WTC11 (cell line): ENCODE data around the gene MAP3K12. TPM values are rescaled to one million over a fixed set of nuclear protein-coding genes. Genes with fewer than 3 reads are reported as not detected.

Source experiments
- ATAC-seq: fragments of 200-7000 bp; cut with Tn5 transposase; 2 replicates; pipeline ENCODE4 v1.10.0; 2021; ENCODE audit warnings: mild to moderate bottlenecking, moderate library complexity
- CTCF ChIA-PET: fragments of 300-600 bp; sonication (Branson Sonifier 250); formaldehyde crosslinking; loops from one replicate; lab custom pipeline; 2021; ENCODE audit warnings: antibody characterized with exemption; lab: Charles Lee
- POLR2A ChIA-PET: fragments of 350-600 bp; sonication (Branson Sonifier 250); formaldehyde crosslinking; loops from one replicate; lab custom pipeline; 2021; ENCODE audit warnings: antibody characterized with exemption; lab: Charles Lee
- DNase-seq: peaks from one replicate; pipeline ENCODE4 v3.0.0; 2021; ENCODE audit warnings: low spot score
- H3K27ac Mint-ChIP-seq: 2 replicates; pipeline ENCODE4 v1.8.0; 2021; ENCODE audit warnings: mixed read lengths
- H3K27me3 Mint-ChIP-seq: 2 replicates; pipeline ENCODE4 v1.8.0; 2021; ENCODE audit warnings: low read depth, mild to moderate bottlenecking, moderate library complexity, mixed read lengths
- H3K36me3 Mint-ChIP-seq: 2 replicates; pipeline ENCODE4 v1.8.0; 2021; ENCODE audit warnings: mixed read lengths
- H3K4me1 Mint-ChIP-seq: 2 replicates; pipeline ENCODE4 v1.8.0; 2022; ENCODE audit warnings: mixed read lengths
- H3K4me3 Mint-ChIP-seq: 2 replicates; pipeline ENCODE4 v1.8.0; 2021; ENCODE audit warnings: mild to moderate bottlenecking, moderate library complexity, mixed read lengths
- H3K9me3 Mint-ChIP-seq: 2 replicates; pipeline ENCODE4 v1.8.0; 2021; ENCODE audit warnings: mixed read lengths
- CBFB ChIP-seq: sonication (generic); formaldehyde crosslinking; IDR thresholded peaks from 2 replicates; pipeline ENCODE4 v1.8.1; 2022; ENCODE audit warnings: mild to moderate bottlenecking, low read depth, missing genetic modification reagents
- CREB1 ChIP-seq: sonication (generic); formaldehyde crosslinking; IDR thresholded peaks from 2 replicates; pipeline ENCODE4 v1.8.0; 2023; ENCODE audit warnings: mild to moderate bottlenecking, missing genetic modification reagents
- MYBL2 ChIP-seq: sonication (generic); formaldehyde crosslinking; IDR thresholded peaks from 2 replicates; pipeline ENCODE4 v1.8.1; 2023; ENCODE audit warnings: mild to moderate bottlenecking, moderate library complexity, missing genetic modification reagents
- NR2C2 ChIP-seq: sonication (generic); formaldehyde crosslinking; IDR thresholded peaks from 2 replicates; pipeline ENCODE4 v1.8.0; 2022; ENCODE audit warnings: mild to moderate bottlenecking, missing genetic modification reagents
- NR3C1 ChIP-seq: sonication (generic); formaldehyde crosslinking; conservative IDR thresholded peaks from 2 replicates; pipeline ENCODE4 v1.8.1; 2023; ENCODE audit warnings: low read depth, mild to moderate bottlenecking, missing genetic modification reagents
- RELA ChIP-seq: sonication (generic); formaldehyde crosslinking; IDR thresholded peaks from 2 replicates; pipeline ENCODE4 v1.8.1; 2022; ENCODE audit warnings: missing genetic modification reagents, mild to moderate bottlenecking, borderline replicate concordance
- SMAD3 ChIP-seq: sonication (generic); formaldehyde crosslinking; IDR thresholded peaks from 2 replicates; pipeline ENCODE4 v1.8.0; 2022; ENCODE audit warnings: missing genetic modification reagents, mild to moderate bottlenecking, borderline replicate concordance
- TP53 ChIP-seq: sonication (generic); formaldehyde crosslinking; IDR thresholded peaks from 2 replicates; pipeline ENCODE4 v1.8.1; 2023; ENCODE audit warnings: mild to moderate bottlenecking, missing genetic modification reagents
- ZBTB21 ChIP-seq: sonication (generic); formaldehyde crosslinking; IDR thresholded peaks from 2 replicates; pipeline ENCODE4 v1.8.1; 2023; ENCODE audit warnings: mild to moderate bottlenecking, missing genetic modification reagents, borderline replicate concordance
- ZNF121 ChIP-seq: sonication (generic); formaldehyde crosslinking; IDR thresholded peaks from 2 replicates; pipeline ENCODE4 v1.8.0; 2023; ENCODE audit warnings: missing genetic modification reagents
- ZNF317 ChIP-seq: sonication (generic); formaldehyde crosslinking; IDR thresholded peaks from 2 replicates; pipeline ENCODE4 v1.8.1; 2023; ENCODE audit warnings: low read depth, mild to moderate bottlenecking, moderate library complexity, missing genetic modification reagents, borderline replicate concordance
- ZNF423 ChIP-seq: fragments of 250-450 bp; sonication (Bioruptor Pico); IDR thresholded peaks from 2 replicates; pipeline ENCODE4 v2.1.2; 2022; ENCODE audit warnings: mild to moderate bottlenecking, moderate library complexity
- total RNA-seq: library from RNA; stranded (reverse); gene quantifications from 3 replicates; pipeline ENCODE4 v1.2.3, GENCODE V29; 2021
- TF ChIP-seq, protein P1 (sequence below): sonication (generic); formaldehyde crosslinking; IDR thresholded peaks from 2 replicates; pipeline ENCODE4 v1.8.0; 2022; ENCODE audit warnings: mild to moderate bottlenecking, missing genetic modification reagents
- TF ChIP-seq, protein P2 (sequence below): sonication (generic); formaldehyde crosslinking; IDR thresholded peaks from 2 replicates; pipeline ENCODE4 v1.8.0; 2023; ENCODE audit warnings: missing genetic modification reagents, mild to moderate bottlenecking, borderline replicate concordance
- TF ChIP-seq, protein P3 (sequence below): sonication (generic); formaldehyde crosslinking; IDR thresholded peaks from 2 replicates; pipeline ENCODE4 v1.8.1; 2022; ENCODE audit warnings: low read depth, missing genetic modification reagents, borderline replicate concordance
- TF ChIP-seq, protein P4 (sequence below): fragments of 250-450 bp; sonication (Bioruptor Pico); IDR thresholded peaks from 2 replicates; pipeline ENCODE4 v1.9.0; 2021; ENCODE audit warnings: mild to moderate bottlenecking
- TF ChIP-seq, protein P5 (sequence below): sonication (generic); formaldehyde crosslinking; conservative IDR thresholded peaks from 2 replicates; pipeline ENCODE4 v1.8.1; 2023; ENCODE audit warnings: mild to moderate bottlenecking, low read depth, missing genetic modification reagents, moderate library complexity
- TF ChIP-seq, protein P6 (sequence below): sonication (generic); formaldehyde crosslinking; IDR thresholded peaks from 2 replicates; pipeline ENCODE4 v1.8.1; 2022; ENCODE audit warnings: missing genetic modification reagents, borderline replicate concordance
- TF ChIP-seq, protein P7 (sequence below): sonication (generic); formaldehyde crosslinking; IDR thresholded peaks from 2 replicates; pipeline ENCODE4 v1.8.0; 2022; ENCODE audit warnings: mild to moderate bottlenecking, missing genetic modification reagents

The MAP3K12 gene
- total RNA-seq, 1 experiment from 2014 or later, result 23.6 TPM

DNA sequence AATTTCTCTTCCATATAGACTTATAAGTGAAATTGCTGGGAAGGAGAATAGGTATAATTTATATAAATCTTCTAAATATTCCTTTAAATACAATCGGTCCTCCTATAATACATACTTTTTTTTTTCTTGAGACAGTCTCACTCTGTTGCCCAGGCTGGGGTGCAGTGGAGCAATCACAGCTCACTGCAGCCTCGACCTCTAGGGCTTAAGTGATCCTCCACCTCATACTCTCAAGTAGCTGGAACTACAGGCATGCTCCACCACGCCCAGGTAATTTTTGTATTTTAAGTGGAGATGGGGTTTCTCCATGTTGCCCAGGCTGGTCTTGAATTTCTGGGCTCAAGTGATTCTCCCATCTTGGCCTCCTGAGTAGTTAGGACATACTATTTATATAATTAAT, 37.7 kb upstream of the MAP3K12 start:
- ChIA-PET CTCF (no interaction called here), POLR2A (no interaction called here)
- TF ChIP-seq ZBTB21 (CRISPR knock-in tag), result no peak
- TF ChIP-seq NR3C1 (CRISPR knock-in tag), result no peak
- TF ChIP-seq, protein P1, sequence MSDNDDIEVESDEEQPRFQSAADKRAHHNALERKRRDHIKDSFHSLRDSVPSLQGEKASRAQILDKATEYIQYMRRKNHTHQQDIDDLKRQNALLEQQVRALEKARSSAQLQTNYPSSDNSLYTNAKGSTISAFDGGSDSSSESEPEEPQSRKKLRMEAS (CRISPR knock-in tag), result no peak
- TF ChIP-seq ZNF121 (CRISPR knock-in tag), result no peak
- TF ChIP-seq MYBL2, result no peak
- DNase-seq, result no peak
- Mint-ChIP-seq H3K4me1 (no peaks in the 10 kb centered on the region), H3K9me3 (no peaks in the 10 kb centered on the region), H3K27me3 (no peaks in the 10 kb centered on the region), H3K36me3 (peaks cover 26% of the 10 kb centered on the region), H3K27ac (no peak overlapping the region), H3K4me3 (no peak overlapping the region)
- ATAC-seq, result no peak

DNA sequence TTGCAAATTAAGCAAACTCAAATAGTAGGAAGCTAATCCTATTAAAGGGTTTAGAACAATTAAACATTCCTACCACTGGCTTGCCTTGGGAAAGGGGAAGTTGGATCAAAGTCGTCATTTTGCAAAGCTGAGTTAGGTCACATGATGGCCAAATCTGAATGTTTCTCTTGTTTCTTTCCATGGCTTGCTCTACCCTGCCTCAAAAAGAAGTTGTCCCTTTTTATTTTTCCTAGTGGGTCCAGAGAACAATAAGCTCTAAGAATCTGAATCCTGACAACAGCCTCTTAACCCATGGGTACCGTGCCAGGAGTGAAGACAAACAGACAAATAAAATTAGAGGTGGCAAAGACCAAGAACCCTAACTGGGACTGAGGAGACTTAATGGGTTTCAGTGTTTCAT, 34.2 kb upstream of the MAP3K12 start:
- no peak overlapping the region for H3K4me3 Mint-ChIP-seq
- H3K4me1 Mint-ChIP-seq, result no peaks in the 10 kb centered on the region
- H3K9me3 Mint-ChIP-seq, result no peaks in the 10 kb centered on the region
- TF ChIP-seq CBFB, result no peak
- TF ChIP-seq, protein P2, sequence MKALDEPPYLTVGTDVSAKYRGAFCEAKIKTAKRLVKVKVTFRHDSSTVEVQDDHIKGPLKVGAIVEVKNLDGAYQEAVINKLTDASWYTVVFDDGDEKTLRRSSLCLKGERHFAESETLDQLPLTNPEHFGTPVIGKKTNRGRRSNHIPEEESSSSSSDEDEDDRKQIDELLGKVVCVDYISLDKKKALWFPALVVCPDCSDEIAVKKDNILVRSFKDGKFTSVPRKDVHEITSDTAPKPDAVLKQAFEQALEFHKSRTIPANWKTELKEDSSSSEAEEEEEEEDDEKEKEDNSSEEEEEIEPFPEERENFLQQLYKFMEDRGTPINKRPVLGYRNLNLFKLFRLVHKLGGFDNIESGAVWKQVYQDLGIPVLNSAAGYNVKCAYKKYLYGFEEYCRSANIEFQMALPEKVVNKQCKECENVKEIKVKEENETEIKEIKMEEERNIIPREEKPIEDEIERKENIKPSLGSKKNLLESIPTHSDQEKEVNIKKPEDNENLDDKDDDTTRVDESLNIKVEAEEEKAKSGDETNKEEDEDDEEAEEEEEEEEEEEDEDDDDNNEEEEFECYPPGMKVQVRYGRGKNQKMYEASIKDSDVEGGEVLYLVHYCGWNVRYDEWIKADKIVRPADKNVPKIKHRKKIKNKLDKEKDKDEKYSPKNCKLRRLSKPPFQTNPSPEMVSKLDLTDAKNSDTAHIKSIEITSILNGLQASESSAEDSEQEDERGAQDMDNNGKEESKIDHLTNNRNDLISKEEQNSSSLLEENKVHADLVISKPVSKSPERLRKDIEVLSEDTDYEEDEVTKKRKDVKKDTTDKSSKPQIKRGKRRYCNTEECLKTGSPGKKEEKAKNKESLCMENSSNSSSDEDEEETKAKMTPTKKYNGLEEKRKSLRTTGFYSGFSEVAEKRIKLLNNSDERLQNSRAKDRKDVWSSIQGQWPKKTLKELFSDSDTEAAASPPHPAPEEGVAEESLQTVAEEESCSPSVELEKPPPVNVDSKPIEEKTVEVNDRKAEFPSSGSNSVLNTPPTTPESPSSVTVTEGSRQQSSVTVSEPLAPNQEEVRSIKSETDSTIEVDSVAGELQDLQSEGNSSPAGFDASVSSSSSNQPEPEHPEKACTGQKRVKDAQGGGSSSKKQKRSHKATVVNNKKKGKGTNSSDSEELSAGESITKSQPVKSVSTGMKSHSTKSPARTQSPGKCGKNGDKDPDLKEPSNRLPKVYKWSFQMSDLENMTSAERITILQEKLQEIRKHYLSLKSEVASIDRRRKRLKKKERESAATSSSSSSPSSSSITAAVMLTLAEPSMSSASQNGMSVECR, result no peak
- TF ChIP-seq, protein P3, sequence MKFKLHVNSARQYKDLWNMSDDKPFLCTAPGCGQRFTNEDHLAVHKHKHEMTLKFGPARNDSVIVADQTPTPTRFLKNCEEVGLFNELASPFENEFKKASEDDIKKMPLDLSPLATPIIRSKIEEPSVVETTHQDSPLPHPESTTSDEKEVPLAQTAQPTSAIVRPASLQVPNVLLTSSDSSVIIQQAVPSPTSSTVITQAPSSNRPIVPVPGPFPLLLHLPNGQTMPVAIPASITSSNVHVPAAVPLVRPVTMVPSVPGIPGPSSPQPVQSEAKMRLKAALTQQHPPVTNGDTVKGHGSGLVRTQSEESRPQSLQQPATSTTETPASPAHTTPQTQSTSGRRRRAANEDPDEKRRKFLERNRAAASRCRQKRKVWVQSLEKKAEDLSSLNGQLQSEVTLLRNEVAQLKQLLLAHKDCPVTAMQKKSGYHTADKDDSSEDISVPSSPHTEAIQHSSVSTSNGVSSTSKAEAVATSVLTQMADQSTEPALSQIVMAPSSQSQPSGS (CRISPR knock-in tag), result no peak
- TF ChIP-seq ZNF317 (CRISPR knock-in tag), result no peak
- TF ChIP-seq, protein P4, sequence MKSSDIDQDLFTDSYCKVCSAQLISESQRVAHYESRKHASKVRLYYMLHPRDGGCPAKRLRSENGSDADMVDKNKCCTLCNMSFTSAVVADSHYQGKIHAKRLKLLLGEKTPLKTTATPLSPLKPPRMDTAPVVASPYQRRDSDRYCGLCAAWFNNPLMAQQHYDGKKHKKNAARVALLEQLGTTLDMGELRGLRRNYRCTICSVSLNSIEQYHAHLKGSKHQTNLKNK (CRISPR knock-in tag), result no peak
- no peak for TF ChIP-seq SMAD3 (CRISPR knock-in tag)
- TF ChIP-seq NR2C2 (CRISPR knock-in tag), result no peak
- TF ChIP-seq, protein P5, sequence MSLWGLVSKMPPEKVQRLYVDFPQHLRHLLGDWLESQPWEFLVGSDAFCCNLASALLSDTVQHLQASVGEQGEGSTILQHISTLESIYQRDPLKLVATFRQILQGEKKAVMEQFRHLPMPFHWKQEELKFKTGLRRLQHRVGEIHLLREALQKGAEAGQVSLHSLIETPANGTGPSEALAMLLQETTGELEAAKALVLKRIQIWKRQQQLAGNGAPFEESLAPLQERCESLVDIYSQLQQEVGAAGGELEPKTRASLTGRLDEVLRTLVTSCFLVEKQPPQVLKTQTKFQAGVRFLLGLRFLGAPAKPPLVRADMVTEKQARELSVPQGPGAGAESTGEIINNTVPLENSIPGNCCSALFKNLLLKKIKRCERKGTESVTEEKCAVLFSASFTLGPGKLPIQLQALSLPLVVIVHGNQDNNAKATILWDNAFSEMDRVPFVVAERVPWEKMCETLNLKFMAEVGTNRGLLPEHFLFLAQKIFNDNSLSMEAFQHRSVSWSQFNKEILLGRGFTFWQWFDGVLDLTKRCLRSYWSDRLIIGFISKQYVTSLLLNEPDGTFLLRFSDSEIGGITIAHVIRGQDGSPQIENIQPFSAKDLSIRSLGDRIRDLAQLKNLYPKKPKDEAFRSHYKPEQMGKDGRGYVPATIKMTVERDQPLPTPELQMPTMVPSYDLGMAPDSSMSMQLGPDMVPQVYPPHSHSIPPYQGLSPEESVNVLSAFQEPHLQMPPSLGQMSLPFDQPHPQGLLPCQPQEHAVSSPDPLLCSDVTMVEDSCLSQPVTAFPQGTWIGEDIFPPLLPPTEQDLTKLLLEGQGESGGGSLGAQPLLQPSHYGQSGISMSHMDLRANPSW, result no peak
- no peak for TF ChIP-seq TP53 (CRISPR knock-in tag)
- no peak for TF ChIP-seq RELA (CRISPR knock-in tag)
- TF ChIP-seq, protein P1 (CRISPR knock-in tag), result no peak
- no peak for TF ChIP-seq CREB1 (CRISPR knock-in tag)
- TF ChIP-seq, protein P6, sequence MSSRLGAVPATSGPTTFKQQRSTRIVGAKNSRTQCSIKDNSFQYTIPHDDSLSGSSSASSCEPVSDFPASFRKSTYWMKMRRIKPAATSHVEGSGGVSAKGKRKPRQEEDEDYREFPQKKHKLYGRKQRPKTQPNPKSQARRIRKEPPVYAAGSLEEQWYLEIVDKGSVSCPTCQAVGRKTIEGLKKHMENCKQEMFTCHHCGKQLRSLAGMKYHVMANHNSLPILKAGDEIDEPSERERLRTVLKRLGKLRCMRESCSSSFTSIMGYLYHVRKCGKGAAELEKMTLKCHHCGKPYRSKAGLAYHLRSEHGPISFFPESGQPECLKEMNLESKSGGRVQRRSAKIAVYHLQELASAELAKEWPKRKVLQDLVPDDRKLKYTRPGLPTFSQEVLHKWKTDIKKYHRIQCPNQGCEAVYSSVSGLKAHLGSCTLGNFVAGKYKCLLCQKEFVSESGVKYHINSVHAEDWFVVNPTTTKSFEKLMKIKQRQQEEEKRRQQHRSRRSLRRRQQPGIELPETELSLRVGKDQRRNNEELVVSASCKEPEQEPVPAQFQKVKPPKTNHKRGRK, result no peak
- no peak for TF ChIP-seq NR3C1 (CRISPR knock-in tag)
- TF ChIP-seq, protein P7, sequence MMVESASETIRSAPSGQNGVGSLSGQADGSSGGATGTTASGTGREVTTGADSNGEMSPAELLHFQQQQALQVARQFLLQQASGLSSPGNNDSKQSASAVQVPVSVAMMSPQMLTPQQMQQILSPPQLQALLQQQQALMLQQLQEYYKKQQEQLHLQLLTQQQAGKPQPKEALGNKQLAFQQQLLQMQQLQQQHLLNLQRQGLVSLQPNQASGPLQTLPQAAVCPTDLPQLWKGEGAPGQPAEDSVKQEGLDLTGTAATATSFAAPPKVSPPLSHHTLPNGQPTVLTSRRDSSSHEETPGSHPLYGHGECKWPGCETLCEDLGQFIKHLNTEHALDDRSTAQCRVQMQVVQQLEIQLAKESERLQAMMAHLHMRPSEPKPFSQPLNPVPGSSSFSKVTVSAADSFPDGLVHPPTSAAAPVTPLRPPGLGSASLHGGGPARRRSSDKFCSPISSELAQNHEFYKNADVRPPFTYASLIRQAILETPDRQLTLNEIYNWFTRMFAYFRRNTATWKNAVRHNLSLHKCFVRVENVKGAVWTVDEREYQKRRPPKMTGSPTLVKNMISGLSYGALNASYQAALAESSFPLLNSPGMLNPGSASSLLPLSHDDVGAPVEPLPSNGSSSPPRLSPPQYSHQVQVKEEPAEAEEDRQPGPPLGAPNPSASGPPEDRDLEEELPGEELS (CRISPR knock-in tag), result no peak
- no peak for TF ChIP-seq ZNF423 (CRISPR knock-in tag)
- H3K36me3 Mint-ChIP-seq, result peaks cover 29% of the 10 kb centered on the region
- DNase-seq, result no peak
- no peaks in the 10 kb centered on the region for H3K27me3 Mint-ChIP-seq
- ChIA-PET POLR2A (no interaction called here), CTCF (interaction anchor here (1.1 kb wide), 1 partner anchor 10 kb away, joined by 6 read pairs; no protein-coding TSS in a partner anchor)
- H3K27ac Mint-ChIP-seq, result no peak overlapping the region
- ATAC-seq, result no peak
